Astrocyte of the spinal cord (primary cell): Measurements from ENCODE around the gene PAEP.
"Not testable (repeated sequence)": the region's sequence is repeated elsewhere in the genome, so short reads cannot be mapped to it uniquely, and the experiment has no call there.

Experiments
- DNase-seq: peaks from one replicate; pipeline ENCODE4 v3.0.0; 2011; ENCODE audit warnings: low read depth, low spot score
- H3K4me3 ChIP-seq: 2 replicates; pipeline ENCODE4 v1.5.1; 2011; ENCODE audit warnings: low read depth, mild to moderate bottlenecking, low read length, moderate library complexity
- in situ Hi-C: cut with HindIII; loops from 2 replicates; pipeline ENCODE4 v1.10.0; 2017; ENCODE audit warnings: low sequenced_read_pairs
- TF ChIP-seq, protein P1 (sequence below): IDR thresholded peaks from 2 replicates; pipeline ENCODE4 v1.5.1; 2012; ENCODE audit warnings: low read depth, mild to moderate bottlenecking, low read length, inconsistent platforms

The PAEP gene

DNA sequence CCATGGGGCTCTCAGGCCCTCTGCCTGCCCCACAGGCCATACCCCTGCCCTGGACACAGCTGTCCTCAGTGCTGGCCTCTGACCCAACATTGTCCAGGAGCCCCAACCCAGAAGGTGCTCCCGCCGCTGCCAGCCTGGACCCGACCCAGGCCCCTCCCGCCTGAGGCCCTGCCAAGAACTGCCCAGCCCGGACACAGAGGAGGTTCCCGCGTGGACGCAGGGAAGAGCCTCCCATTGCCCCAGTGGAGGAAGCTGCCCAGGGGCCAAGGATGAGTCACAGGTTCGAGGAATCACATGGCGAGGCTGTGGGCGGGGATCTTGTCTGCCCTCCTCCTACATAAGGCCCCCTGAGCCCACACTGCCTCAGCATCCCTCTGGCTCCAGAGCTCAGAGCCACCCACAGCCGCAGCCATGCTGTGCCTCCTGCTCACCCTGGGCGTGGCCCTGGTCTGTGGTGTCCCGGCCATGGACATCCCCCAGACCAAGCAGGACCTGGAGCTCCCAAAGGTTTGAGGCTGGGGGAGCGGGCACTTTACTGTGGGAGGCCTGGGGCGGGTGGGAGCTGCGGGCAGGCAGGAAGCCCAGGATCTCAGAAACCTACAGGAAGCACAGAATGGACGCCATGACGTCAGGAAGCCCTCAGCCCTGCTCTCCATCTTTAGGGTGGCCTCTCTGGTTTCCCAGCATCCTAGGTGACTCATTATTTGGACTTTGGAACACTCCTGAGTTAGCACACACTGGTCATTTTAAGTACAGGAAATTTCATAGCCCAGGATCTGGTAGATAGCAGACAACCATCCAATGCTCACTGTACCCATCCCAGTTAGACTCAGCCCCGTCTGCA lies at the start of gene PAEP:
Gene PAEP (plus strand): TSS at position 366 of the 844 bp plus-strand sequence.
- TF ChIP-seq, protein P1, sequence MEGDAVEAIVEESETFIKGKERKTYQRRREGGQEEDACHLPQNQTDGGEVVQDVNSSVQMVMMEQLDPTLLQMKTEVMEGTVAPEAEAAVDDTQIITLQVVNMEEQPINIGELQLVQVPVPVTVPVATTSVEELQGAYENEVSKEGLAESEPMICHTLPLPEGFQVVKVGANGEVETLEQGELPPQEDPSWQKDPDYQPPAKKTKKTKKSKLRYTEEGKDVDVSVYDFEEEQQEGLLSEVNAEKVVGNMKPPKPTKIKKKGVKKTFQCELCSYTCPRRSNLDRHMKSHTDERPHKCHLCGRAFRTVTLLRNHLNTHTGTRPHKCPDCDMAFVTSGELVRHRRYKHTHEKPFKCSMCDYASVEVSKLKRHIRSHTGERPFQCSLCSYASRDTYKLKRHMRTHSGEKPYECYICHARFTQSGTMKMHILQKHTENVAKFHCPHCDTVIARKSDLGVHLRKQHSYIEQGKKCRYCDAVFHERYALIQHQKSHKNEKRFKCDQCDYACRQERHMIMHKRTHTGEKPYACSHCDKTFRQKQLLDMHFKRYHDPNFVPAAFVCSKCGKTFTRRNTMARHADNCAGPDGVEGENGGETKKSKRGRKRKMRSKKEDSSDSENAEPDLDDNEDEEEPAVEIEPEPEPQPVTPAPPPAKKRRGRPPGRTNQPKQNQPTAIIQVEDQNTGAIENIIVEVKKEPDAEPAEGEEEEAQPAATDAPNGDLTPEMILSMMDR, result no peak
- DNase-seq, result no peak
- in situ Hi-C loops, result no loop called here
- no peak within 1 kb of the TSS for H3K4me3 ChIP-seq

DNA sequence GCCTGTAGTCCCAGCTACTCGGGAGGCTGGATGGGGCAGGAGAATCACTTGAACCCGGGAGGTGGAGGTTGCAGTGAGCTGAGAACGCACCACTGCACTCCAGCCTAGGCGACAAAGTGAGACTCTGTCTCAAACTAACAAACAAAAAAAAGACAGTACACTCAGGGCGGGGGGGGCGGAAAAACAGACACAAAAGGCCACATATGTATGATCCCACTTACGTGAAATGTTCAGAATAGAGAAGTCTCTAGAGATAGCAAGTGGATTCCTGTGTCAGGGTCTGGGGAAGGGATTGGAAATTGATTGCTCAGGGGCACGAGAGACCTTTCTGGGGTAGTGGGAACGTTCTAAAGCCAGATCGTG lies 49.3 kb upstream of the PAEP start:
- H3K4me3 ChIP-seq, result no peak overlapping the region
- in situ Hi-C loops, result no loop called here
- TF ChIP-seq, protein P1, result no peak
- DNase-seq, result no peak

DNA sequence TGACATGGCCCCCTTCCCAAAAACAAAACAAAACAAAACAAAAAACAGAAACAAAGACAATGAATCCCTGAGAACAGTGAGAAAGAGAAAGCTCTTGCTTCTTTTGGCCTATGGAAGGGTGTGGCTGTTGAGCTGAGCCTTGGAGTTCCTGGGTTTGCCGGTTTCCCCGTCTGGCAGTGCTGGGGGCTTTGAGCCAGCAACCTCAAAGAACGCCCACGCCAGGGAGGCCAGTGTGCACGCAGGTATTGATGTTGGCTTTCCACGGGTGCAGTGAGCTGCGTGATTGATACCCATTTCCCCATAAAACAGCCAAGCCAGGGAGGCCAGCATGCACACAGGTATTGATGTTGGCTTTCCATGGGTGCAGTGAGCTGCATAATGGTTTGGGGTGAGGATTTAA lies 48.7 kb upstream of the PAEP start:
- TF ChIP-seq, protein P1, result no peak

GRCh38 chr9:135513351-135513846 lies 48.2 kb upstream of the PAEP start:
- no peak overlapping the region for H3K4me3 ChIP-seq
- TF ChIP-seq, protein P1, result no peak
- no peak for DNase-seq
- in situ Hi-C loops, result no loop called here

More for the DNA sequence above, 48.7 kb upstream of the PAEP start:
- DNase-seq, result peak; percentile 38
- no peak overlapping the region for H3K4me3 ChIP-seq
- in situ Hi-C loops, result no loop called here

- in situ Hi-C loops, DNase-seq: not testable (repeated sequence)
Observed at GRCh38 chr9:135513906-135514305, 47.6 kb upstream of the PAEP start.

GRCh38 chr9:135514342-135515082 lies 47.0 kb upstream of the PAEP start:
- TF ChIP-seq, protein P1, result no peak
- no peak for DNase-seq
- in situ Hi-C loops, result no loop called here

More at GRCh38 chr9:135513906-135514305, 47.6 kb upstream of the PAEP start:
- not testable (repeated sequence) for H3K4me3 ChIP-seq

More at GRCh38 chr9:135514342-135515082, 47.0 kb upstream of the PAEP start:
- no peak overlapping the region for H3K4me3 ChIP-seq
